GM18505 (cell line): ENCODE measurements around the gene AKT1.
"Not testable (repeated sequence)": the region's sequence is repeated elsewhere in the genome, so short reads cannot be mapped to it uniquely, and the experiment has no call there.

ENCODE experiments used
- ATAC-seq: cut with Tn5 transposase; IDR thresholded peaks from one replicate; pipeline ENCODE4 v1.9.1; 2021; ENCODE audit not compliant: unreplicated experiment
- POLR2A ChIP-seq: IDR thresholded peaks from 4 replicates; pipeline ENCODE4 v1.6.1; 2011; ENCODE audit warnings: borderline replicate concordance; ENCODE audit not compliant: insufficient read depth, insufficient read length; ENCODE audit errors: extremely low read depth

The AKT1 gene

DNA sequence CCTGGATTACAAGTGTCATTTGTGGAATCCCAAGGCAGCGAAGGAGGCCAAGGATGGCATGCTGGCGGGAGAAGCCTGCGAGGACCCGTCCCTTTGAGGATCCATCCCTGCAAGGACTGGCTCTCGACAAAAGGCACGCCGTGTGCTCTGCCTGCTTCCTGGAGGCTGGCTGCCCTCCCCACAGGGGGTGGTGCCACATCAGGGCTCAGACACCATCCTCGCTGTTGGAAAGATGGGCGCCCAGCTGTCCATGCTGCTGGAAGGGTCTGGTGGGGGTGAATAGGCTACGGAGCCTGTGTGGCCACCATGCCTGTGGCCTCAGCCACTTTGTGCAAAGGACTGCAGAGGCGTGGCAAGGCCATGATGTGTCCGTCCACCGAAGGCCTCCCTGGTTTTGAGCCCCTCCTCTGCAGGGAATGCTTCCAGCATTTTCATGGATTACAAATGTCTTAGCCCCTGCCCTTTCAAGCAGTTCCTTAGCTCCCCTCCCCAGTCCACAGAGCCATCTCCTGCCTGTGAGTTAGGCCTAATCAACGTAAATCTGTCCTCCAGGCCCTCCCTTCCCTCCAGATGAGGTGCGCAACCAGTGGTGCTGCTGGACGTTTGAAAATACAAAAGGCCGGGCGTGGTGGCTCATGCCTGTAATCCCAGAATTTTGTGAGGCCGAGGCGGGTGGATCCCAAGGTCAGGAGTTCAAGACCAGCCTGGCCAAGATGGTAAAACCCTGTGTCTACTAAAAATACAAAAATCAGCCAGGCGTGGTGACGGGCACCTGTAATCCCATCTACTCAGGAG, 27.5 kb upstream of the AKT1 start:
- ATAC-seq: no peak
- no peak for TF ChIP-seq POLR2A

DNA sequence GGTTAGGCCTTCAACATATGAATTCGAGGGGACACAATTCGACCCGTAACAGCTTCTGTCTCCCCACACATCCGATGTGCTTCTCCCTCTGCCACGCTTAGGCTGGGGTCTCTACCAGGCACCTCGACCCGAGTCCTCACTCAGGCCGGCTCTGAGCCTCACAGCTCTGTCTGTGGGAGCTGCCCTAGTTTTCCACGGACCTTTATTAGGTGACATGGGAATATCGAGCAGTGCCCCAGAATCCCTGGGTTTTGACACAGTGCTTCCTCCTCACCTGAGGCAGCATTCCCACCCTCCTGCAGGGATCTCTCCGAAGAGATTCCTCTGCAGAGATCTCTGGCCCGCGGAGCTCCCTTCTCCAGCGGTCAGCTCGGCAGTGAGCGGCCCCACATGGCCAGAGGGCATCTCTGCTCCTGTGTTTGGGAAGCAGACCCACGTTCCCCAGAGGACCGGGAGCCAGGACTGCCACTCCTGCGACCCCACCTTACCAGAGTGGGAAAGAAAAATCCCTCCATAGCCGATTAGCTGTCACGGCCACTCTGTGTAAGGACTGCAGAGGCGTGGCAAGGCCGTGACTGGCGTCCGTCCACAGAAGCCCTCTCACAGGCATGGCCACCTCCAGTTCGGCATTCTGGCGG, 26.5 kb upstream of the AKT1 start:
- no peak for TF ChIP-seq POLR2A
- ATAC-seq: no peak

DNA sequence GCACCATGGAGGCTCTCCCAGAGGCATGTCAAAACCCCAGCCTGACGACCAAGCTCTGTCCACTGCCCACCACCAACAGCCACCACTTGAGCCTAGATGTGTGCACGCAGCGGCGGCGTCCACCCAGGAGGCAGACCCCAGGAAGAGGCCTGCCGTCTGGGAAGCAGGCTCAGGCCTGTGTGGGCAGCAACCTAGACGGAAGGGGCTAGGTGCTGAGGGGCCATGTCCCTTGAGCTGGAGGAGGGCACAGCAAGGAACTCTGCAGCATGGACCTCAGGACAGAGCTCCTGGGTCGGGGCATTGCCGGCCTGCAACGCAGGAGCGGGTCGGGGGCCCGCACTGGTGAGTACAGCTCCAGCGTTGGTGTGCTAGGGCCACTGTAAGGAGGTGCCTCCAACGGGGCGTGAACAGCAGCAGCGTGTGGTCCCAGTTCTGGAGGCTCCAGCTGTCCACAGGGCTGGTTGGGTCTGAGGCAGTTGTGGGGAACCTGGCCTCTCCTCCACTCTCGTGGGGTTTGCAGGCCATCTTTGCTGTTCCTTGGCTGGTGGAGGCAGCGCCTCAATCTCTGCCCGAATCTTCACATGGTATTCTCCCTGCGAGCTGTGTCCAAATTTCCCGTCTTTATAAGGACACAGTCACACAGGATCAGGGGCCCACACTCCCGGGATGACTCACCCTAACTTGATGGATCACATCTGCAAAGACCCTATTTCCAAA, 25.8 kb upstream of the AKT1 start:
- ATAC-seq: no peak
- no peak for TF ChIP-seq POLR2A

DNA sequence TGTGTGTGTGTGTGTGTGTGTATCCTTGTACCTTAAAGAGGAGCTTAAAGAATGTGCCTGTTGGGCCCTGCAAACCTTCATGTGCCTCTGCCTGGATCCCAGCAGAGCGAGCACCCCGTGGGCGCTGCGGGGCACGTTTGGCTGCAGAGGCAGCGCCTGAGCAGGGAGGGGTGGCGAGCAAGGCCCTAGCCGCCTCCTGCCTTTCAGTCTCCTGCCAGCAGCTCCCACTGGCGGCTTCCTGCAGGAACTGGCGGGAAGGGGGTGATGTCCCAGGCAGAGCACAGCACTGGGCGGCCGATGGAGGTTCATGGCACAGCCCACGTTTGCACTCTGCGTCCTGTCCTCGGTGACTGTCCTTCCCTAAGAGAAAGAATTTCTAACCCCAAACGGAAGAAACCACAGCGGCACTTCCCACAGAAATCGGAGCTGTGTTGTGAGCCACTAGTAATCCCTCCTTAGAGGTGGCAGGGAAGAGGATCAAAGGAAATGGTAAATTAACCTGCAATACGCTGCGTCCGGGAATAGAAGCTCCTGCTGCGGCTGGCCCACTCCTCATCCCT, 25.2 kb upstream of the AKT1 start:
- ATAC-seq: no peak
- no peak for TF ChIP-seq POLR2A

DNA sequence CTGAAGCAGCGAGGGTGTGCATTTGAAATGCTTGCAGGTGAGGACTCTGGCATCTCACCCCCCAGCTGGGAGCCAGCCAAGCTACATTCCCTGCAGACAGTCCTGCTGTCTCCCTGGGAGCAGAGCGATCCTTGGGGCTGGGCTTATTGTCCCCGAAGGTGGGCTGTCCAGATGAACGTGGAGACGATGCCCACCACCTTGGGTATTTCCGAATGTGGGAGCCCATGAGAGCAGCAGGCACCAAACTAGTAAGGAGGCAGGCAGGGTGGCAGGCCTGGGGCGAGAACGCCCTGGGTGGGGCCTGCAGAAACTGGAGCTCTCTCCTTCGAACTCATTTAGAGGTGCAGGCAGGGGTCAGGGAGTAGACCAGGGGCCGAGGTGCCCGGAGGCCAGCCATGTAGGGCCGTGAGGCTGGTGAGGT, 23.8 kb upstream of the AKT1 start:
- no peak for ATAC-seq

DNA sequence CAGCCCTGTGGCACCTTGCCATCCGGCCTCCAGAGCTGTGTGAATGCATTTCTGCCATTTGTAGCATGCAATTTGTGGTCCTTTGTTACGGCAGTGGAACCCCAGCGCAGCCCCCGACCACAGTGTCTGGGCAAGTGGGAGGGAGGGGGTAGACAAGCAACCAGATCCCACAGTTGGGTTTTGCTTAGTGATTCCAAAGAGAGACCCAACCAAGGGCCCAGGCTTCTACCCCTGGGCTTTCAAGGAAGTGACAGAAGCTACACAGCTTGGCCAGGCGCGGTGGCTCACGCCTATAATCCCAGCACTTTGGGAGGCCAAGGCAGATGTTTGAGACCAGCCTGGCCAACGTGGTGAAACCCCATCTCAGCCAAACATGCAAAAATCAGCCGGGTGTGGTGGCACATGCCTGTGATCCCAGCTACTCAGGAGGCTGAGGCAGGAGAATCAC, 23.2 kb upstream of the AKT1 start:
- no peak for TF ChIP-seq POLR2A
- no peak for ATAC-seq

More for the DNA sequence above, 23.8 kb upstream of the AKT1 start:
- TF ChIP-seq POLR2A: no peak

DNA sequence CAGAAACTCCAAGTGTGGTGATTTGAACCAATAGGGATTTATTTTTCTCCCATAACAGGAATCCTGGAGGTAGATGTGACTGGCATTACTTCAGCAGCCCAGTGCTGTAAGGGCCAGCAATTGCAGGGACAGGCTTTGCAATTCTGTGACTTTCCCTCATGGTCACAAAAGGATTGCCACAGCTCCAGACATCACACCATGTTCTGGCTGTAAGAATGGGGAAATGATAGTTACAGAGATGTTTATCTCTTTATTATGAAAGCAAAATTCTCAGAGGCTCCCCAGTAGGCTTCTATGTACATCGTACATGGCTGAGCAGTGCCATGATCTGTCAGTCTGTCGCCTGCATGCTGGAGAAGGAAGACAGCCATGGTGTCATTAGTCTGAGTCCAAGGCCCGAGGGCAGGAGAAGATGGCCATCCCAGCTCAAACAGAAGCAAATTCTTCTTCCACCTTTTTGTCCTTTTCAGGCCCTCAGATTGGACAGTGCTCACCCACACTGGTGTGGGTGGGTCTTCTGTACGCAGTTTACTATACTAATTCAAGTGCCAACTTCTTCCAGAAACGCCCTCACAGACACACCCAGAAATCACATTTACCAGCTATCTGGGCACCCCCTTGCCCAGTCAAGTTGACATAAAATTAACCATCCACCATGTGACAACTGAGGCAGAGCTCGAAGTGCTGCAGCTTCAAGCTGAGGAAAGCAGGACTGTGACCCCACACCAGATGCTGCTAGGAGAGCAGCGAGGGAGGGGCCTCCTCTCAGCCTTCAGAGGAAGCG, 22.6 kb upstream of the AKT1 start:
- no peak for TF ChIP-seq POLR2A
- ATAC-seq: no peak

DNA sequence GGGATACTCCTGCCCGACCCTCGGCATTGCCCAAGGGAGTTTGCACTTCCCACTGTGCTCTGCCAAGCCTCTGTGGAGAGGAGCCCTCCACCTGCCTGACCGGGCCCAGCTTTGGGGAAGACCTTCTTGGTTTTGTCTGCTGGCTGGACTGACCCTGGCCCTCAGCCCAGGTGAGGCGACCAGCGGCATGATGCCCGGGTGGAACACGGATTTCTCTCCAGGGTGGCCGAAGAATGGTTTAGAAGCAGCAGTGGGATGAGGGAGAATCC, 21.0 kb upstream of the AKT1 start:
- no peak for ATAC-seq
- no peak for TF ChIP-seq POLR2A

DNA sequence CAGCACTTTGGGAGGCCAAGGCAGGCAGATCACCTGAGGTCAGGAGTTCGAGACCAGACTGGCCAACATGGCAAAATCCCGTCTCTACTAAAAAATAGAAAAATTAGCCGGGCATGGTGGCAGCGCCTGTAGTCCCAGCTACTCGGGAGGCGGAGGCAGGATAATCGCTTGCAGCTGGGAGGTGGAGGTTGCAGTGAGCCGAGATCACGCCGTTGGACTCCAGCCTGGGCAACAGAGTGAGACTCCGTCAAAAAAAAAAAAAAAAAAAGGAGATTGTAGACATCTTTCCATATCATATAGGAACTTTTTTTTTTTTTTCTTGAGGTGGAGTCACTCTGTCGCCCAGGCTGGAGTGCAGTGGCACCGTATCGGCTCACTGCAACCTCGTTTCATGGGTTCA, 19.2 kb upstream of the AKT1 start:
- not testable (repeated sequence) for ATAC-seq

- ATAC-seq: no peak
- no peak for TF ChIP-seq POLR2A
These were observed 17.7 kb upstream of the AKT1 start for GRCh38 chr14:104813286-104813685.

GRCh38 chr14:104810316-104810715, 14.8 kb upstream of the AKT1 start:
- no peak for TF ChIP-seq POLR2A
- no peak for ATAC-seq

GRCh38 chr14:104808456-104808855, 12.9 kb upstream of the AKT1 start:
- no peak for ATAC-seq

More at GRCh38 chr14:104808456-104808855, 12.9 kb upstream of the AKT1 start:
- no peak for TF ChIP-seq POLR2A
